GM21619 (cell line): Measurements from ENCODE around the gene CDHR1.
"Not testable (repeated sequence)": the region's sequence is repeated elsewhere in the genome, so short reads cannot be mapped to it uniquely, and the experiment has no call there.

ENCODE experiments used
- ATAC-seq: cut with Tn5 transposase; IDR thresholded peaks from one replicate; pipeline ENCODE4 v1.9.1; 2021; ENCODE audit not compliant: unreplicated experiment

Gene CDHR1

DNA sequence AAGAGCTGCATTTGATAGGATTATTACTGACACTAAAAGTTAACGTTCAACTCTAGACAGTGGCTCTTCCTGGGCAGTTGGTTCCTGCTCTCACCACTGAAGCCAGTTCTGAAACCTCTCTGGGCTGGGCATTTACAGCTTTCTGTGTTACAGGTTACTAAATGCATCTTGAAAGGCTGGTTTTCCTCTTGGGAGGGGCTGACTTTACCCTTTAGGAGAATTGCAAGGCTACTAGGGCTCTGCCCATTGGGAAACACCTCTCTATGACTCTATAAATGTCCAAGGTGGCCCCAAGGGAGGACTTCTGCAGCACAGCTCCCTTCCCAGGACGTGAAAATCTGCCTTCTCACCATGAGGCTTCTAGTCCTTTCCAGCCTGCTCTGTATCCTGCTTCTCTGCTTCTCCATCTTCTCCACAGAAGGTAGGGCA lies 20.8 kb upstream of the CDHR1 start, which contains the start of gene GPR15LG:
Gene GPR15LG, plus strand, starts transcription at position 301 of the 429 bp plus-strand sequence. Its CDS starts 51 bp downstream, at position 352.
- peak; percentile 44 for ATAC-seq

- no peak for ATAC-seq
Measured at GRCh38 chr10:84175436-84175835, 18.9 kb upstream of the CDHR1 start.

- no peak for ATAC-seq
Measured at GRCh38 chr10:84176351-84176750, 18.0 kb upstream of the CDHR1 start.

- ATAC-seq: no peak
Measured at GRCh38 chr10:84176836-84177474, 17.4 kb upstream of the CDHR1 start.

DNA sequence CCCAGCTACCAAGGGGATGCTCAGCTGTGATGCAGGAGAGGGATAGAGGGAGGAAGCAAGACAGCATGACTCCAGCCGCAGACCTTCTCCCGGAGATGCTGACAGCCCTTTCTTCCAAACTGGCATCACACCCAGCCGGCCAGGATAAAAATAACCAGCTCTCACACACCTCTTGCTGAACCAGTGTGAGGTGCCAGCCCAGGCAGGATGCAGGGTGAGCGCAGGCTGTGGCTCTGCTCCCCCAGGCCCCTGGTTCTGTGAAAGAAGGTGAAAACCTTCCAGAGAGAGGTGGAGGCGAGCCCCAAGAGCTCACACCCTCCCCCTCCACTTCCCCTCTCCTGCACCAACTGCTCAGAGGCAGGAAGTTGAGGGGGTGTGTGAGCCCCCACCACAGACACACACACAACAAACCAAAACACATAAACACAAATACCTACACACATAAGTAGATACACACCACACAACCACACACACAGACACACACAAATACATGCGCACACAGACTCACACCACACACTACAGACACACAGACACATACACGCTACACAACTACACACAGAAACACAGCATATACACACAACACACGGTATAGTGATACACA lies 16.7 kb upstream of the CDHR1 start:
- peak; percentile 38 for ATAC-seq

GRCh38 chr10:84178160-84178609 lies 16.2 kb upstream of the CDHR1 start:
- ATAC-seq: no peak

DNA sequence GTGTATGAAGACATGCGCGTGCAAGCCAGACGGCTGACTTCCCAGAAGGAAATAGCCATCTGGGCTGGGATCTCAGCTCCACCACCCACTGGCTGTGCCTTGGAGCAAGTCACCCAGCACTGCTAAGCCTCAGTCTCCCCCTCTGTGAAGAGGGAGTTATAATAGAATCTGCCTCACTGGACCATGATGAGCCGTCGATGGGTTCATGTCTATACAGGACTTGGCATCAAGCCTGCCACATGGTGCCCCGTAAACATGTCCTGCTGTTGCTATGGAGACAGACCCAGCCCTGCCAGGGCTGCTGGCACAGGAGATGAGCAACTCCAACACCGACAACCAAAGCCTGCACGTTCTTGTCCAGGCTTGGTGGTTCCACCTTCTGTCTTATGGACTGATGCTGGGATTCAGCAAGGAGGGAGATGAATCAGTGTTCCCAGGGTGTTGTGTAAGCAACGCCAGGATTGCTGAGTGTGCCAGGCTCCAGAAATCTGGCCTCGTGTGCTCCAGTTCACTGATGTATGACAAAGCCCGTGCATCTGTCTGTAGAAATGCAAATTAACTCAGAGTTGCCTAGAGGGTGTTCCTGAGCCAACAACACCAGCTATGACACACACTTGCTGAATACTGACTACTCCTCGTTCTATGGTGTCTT lies 15.2 kb upstream of the CDHR1 start:
- peak; percentile 90 for ATAC-seq

DNA sequence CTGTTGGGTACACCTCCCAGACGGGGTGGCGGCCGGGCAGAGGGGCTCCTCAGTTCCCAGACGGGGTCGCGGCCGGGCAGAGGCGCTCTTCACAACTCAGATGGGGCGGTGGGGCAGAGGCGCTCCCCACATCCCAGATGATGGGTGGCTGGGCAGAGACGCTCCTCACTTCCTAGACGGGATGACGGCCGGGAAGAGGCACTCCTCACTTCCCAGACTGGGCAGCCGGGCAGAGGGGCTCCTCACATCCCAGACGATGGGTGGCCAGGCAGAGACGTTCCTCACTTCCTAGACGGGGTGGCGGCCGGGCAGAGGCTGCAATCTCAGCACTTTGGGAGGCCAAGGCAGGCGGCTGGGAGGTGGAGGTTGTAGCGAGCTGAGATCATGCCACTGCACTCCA lies 14.0 kb upstream of the CDHR1 start:
- not testable (repeated sequence) for ATAC-seq

DNA sequence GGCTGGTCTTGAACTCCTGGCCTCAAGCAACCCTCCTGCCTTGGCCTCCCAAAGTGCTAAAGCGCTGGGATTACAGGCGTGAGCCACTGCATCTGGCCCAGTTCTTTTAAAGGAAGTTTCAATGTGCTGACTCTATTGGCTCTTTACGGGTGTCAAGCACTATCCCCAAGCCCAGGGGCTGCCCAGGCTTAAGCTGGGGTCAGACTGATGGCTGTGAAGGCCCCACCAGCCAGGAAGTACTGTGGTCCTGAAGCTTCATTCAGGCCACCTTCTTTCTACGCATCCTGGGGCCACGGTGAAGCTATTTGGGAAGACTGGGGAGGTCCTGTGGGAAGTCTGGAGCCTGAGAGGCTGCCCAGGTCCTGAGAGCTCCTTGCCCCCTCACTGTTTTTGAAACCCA lies 12.7 kb upstream of the CDHR1 start:
- ATAC-seq: no peak

DNA sequence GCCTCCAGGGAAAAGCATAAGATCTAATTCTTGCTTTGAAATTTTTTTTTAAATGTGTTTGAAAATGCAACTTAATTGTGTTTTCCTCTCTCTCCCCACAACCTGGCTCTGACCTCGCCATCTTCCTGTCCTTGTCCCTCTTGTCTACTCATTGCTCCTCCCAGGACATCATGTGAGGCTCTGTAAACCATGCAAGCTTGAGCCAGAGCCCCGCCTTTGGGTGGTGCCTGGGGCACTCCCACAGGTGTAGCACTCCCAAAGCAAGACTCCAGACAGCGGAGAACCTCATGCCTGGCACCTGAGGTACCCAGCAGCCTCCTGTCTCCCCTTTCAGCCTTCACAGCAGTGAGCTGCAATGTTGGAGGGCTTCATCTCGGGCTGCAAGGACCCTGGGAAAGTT lies 9.8 kb upstream of the CDHR1 start:
- ATAC-seq: no peak

GRCh38 chr10:84185526-84186175 lies 8.7 kb upstream of the CDHR1 start:
- no peak for ATAC-seq

- no peak for ATAC-seq
Measured at GRCh38 chr10:84188815-84189214, 5.5 kb upstream of the CDHR1 start.

DNA sequence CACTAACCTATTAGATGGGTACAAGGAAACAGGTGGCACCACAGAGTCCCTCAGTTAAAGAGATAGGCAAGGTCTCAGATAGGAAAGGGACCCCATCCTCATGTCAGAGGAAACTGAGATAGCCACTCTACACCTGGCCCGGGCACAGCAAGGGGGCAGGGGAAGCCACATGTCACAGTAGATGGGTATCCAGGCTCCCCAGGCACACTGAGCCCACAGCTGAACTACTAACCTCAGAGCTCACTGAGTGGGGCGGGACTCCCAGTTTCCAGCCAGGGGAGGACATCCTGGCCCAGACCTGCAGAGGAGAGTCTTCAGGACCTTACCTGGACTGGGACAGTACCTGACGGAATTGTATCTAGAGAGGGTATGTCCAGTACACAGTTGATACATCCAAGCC lies 3.7 kb upstream of the CDHR1 start:
- no peak for ATAC-seq

- no peak for ATAC-seq
Measured at GRCh38 chr10:84191106-84191505, 3.2 kb upstream of the CDHR1 start.

GRCh38 chr10:84193327-84193726 lies 1.0 kb upstream of the CDHR1 start:
- no peak for ATAC-seq

DNA sequence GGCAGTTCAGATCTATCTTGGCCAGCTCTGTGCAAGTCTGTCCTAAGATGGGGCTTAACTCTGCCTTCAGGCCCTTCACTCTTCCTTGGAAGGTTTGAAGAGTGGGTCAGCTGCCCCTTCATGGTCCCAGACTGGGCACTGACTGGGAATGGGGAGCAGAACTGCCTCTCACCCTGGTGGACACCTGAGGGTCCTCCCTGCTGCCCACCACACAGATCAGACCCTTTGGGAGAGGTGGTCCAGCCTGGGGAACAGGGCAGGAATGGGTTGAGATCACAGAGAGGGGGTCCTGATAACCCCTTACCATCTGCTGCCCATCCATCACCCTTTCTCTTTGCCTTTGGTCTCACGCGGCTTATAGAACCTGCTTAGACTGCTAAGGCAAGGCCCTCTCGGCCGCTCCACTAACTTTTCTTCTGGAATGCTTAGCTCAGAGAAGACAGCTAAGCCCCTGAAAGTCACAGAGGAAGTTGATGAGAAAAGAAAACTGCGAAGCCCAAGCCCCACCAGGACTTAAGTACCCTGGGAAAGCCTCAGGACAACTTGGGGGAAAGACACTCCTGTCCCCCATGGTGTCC lies 402 bp upstream of the CDHR1 start:
- peak; percentile 27 for ATAC-seq

- no peak for ATAC-seq
Measured at GRCh38 chr10:84195044-84195830, 900 bp downstream of the CDHR1 start.

DNA sequence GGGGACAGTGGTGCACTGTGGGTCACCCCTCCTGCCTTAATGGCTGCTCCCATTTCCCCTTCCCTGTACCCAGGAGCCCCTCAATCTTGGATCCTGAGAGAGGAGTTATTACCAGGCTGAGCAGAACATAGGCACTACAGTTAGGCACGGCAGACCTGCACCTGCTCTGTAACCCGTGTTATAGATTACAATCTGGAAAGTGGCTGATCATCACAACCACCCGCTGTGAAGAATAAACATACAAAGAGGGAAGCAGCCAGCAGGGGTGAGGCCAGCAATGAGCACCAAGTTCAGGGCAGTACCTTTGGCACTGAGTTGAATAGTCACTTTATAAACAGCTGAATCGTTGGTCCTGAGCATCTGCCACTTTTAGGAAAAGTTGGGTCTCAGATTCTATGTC lies 1.7 kb downstream of the CDHR1 start:
- ATAC-seq: no peak

GRCh38 chr10:84196941-84197340 lies 2.6 kb downstream of the CDHR1 start:
- ATAC-seq: no peak

GRCh38 chr10:84197643-84198042 lies 3.3 kb downstream of the CDHR1 start:
- no peak for ATAC-seq
